ENCODE results near the gene HOXB9. TPM values are rescaled to one million over a fixed set of nuclear protein-coding genes. Genes with fewer than 3 reads are reported as not detected.

Gene HOXB9
- total and polyA plus RNA-seq, 9 of the 15 experiments (the other 6 are each of a cell fraction or from before 2014, with no cell fraction given) = 3.1 to 196 (median 77.6) TPM

- TF ChIP-seq RBBP5 (IDR thresholded peaks at IDR 0.05; ENCODE audit: borderline replicate concordance, insufficient read depth, low read length, poor library complexity, severe bottlenecking) (peak; percentile 2), CHD4 (IDR thresholded peaks at IDR 0.05; ENCODE audit: insufficient read depth, insufficient replicate concordance, low read depth, low read length, poor library complexity, severe bottlenecking) (no peak), TAF7 (tag; IDR thresholded peaks at IDR 0.05) (peak; percentile 16; the same call in 1 of the 2 replicates), RNF2 (IDR thresholded peaks at IDR 0.05) (0 out of 2 replicates have a peak, but pooled peaks have one; percentile 32), ZBTB40 (IDR thresholded peaks at IDR 0.05) (0 out of 2 replicates have a peak, but pooled peaks have one; percentile 30), ZBTB40 (CRISPR knock-in tag; IDR thresholded peaks at IDR 0.05) (no peak), SMARCE1 (IDR thresholded peaks at IDR 0.05) (0 out of 2 replicates have a peak, but pooled peaks have one; percentile 13), MBD2 (IDR thresholded peaks at IDR 0.05; ENCODE audit: borderline replicate concordance, low read depth) (0 out of 2 replicates have a peak, but pooled peaks have one; percentile 9), E2F1 (CRISPR knock-in tag; IDR thresholded peaks at IDR 0.05) (no peak)
Observed at GRCh38 chr17:48576479-48577309, 49.5 kb downstream of the HOXB9 start (continued).

Measured in K562 (cell line).